ENCODE data around the gene DIP2C. TPM values are rescaled to one million over a fixed set of nuclear protein-coding genes. Genes with fewer than 3 reads are reported as not detected.

Gene DIP2C
- polyA plus RNA-seq, 1 of the 3 experiments (the other 2 are of a cell fraction): 8.7 TPM

DNA sequence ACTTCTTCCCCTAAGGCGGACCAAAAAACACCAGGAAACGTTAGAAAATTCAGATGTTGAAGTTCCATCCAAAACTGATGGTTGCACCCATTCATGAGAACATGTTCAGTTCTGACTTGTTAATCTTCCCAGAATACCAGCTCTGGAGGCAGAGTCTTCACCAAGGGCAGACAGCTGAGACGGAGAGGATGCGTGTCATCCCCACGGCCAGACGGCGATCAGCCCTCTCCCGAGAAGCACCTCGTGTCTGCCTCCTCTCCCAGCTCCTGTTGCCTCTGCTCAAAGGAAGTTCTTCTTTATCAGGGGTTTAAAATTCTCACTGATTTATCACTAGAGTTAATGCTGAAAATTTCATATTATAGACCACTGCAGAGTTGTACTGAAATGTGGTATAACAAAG lies 284.5 kb downstream of the DIP2C start:
- no peak overlapping the region for H3K9ac ChIP-seq
- H3K9me3 ChIP-seq: no peaks in the 10 kb centered on the region
- peaks cover 20% of the 10 kb centered on the region for H3F3A ChIP-seq (replicated peaks; ENCODE audit: insufficient read depth)
- no peak overlapping the region for H2AFZ ChIP-seq (ENCODE audit: low read depth)
- no peak overlapping the region for H3K4me2 ChIP-seq
- no peak overlapping the region for H3K4me3 ChIP-seq (ENCODE audit: low read depth in 2 of 2, low read length in 1 of 2)
- ChIA-PET CTCF (no interaction called here), POLR2A (no interaction called here)
- no peak for TF ChIP-seq FOSL2 (IDR thresholded peaks at IDR 0.05; ENCODE audit: borderline replicate concordance, low read depth)
- TF ChIP-seq NFIC (IDR thresholded peaks at IDR 0.05; ENCODE audit: borderline replicate concordance): no peak
- TF ChIP-seq CTCF (IDR thresholded peaks at IDR 0.05): no peak
- TF ChIP-seq TCF12 (IDR thresholded peaks at IDR 0.05): no peak
- no peak for TF ChIP-seq EZH2phosphoT487 (IDR thresholded peaks at IDR 0.05; ENCODE audit: borderline replicate concordance, low read depth)
- no peak for TF ChIP-seq ELF1 (IDR thresholded peaks at IDR 0.05)
- no peak for TF ChIP-seq EP300 (IDR thresholded peaks at IDR 0.05; ENCODE audit: borderline replicate concordance in 1 of 2, low read depth in 1 of 2, low read length in 1 of 2)
- no peak for TF ChIP-seq TEAD4 (IDR thresholded peaks at IDR 0.05; ENCODE audit: borderline replicate concordance, insufficient read depth)
- TF ChIP-seq, protein P1, sequence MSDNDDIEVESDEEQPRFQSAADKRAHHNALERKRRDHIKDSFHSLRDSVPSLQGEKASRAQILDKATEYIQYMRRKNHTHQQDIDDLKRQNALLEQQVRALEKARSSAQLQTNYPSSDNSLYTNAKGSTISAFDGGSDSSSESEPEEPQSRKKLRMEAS (IDR thresholded peaks at IDR 0.05; ENCODE audit: low read depth): no peak
- no peak for TF ChIP-seq YY1 (IDR thresholded peaks at IDR 0.05; ENCODE audit: low read depth)
- no peak for TF ChIP-seq FOXJ3 (CRISPR knock-in tag; IDR thresholded peaks at IDR 0.05)
- no peak for TF ChIP-seq MXI1 (IDR thresholded peaks at IDR 0.05; ENCODE audit: low read depth, low read length)
- no peak for TF ChIP-seq NRF1 (IDR thresholded peaks at IDR 0.05; ENCODE audit: low read depth, low read length)
- TF ChIP-seq CHD2 (IDR thresholded peaks at IDR 0.05; ENCODE audit: low read length, partially characterized antibody): no peak
- TF ChIP-seq MEF2A (IDR thresholded peaks at IDR 0.05; ENCODE audit: borderline replicate concordance, low read depth): no peak
- TF ChIP-seq, protein P2, sequence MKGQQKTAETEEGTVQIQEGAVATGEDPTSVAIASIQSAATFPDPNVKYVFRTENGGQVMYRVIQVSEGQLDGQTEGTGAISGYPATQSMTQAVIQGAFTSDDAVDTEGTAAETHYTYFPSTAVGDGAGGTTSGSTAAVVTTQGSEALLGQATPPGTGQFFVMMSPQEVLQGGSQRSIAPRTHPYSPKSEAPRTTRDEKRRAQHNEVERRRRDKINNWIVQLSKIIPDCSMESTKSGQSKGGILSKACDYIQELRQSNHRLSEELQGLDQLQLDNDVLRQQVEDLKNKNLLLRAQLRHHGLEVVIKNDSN (IDR thresholded peaks at IDR 0.05; ENCODE audit: borderline replicate concordance, low read depth): no peak
- TF ChIP-seq, protein P3, sequence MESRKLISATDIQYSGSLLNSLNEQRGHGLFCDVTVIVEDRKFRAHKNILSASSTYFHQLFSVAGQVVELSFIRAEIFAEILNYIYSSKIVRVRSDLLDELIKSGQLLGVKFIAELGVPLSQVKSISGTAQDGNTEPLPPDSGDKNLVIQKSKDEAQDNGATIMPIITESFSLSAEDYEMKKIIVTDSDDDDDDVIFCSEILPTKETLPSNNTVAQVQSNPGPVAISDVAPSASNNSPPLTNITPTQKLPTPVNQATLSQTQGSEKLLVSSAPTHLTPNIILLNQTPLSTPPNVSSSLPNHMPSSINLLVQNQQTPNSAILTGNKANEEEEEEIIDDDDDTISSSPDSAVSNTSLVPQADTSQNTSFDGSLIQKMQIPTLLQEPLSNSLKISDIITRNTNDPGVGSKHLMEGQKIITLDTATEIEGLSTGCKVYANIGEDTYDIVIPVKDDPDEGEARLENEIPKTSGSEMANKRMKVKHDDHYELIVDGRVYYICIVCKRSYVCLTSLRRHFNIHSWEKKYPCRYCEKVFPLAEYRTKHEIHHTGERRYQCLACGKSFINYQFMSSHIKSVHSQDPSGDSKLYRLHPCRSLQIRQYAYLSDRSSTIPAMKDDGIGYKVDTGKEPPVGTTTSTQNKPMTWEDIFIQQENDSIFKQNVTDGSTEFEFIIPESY (IDR thresholded peaks at IDR 0.05; ENCODE audit: borderline replicate concordance, low read depth): no peak
- H3K27me3 ChIP-seq (ENCODE audit: insufficient read depth): no peaks in the 10 kb centered on the region
- peaks cover 0 to 3% of the 10 kb centered on the region in 2 experiments; a peak in 2 of 4 replicates for H3K4me1 ChIP-seq (ENCODE audit: control insufficient read depth in 1 of 2, insufficient read depth in 2 of 2, low read depth in 1 of 2, low read length in 1 of 2)
- H3K79me2 ChIP-seq (ENCODE audit: insufficient read depth): no peaks in the 10 kb centered on the region
- H4K20me1 ChIP-seq (ENCODE audit: insufficient read depth): no peaks in the 10 kb centered on the region
- peaks cover 12 to 18% of the 10 kb centered on the region in 2 experiments for H3K36me3 ChIP-seq (replicated peaks in 1 of 2; ENCODE audit: control insufficient read depth in 1 of 2, insufficient read depth in 2 of 2, low read length in 1 of 2)
- WGBS (ENCODE audit: low lambda C conversion rate): 85% methylated on average over 9 of the region's 9 CpGs
- DNase-seq: no peak
- peak overlapping the region; percentile 50 to 66; a peak in 3 of 4 replicates for H3K27ac ChIP-seq (ENCODE audit: low read depth in 2 of 2, low read length in 1 of 2)
- H3K9me2 ChIP-seq: no peaks in the 10 kb centered on the region
